Ishikawa (cell line): Measurements from ENCODE around the gene SPG21.

Source experiments
- CREB1 ChIP-seq: IDR thresholded peaks from 2 replicates; pipeline ENCODE4 v1.6.1; 2012; ENCODE audit warnings: low read depth
- EP300 ChIP-seq: IDR thresholded peaks from 2 replicates; pipeline ENCODE4 v1.6.1; 2012; ENCODE audit warnings: borderline replicate concordance
- MAX ChIP-seq: IDR thresholded peaks from 2 replicates; pipeline ENCODE4 v1.6.1; 2012
- RAD21 ChIP-seq: IDR thresholded peaks from 2 replicates; pipeline ENCODE4 v1.6.1; 2012; ENCODE audit warnings: low read depth

GRCh38 chr15:65033659-65034269 is 44.0 kb upstream of the SPG21 start:
- TF ChIP-seq MAX = no peak
- peak; percentile 68 for TF ChIP-seq RAD21
- no peak for TF ChIP-seq EP300
- TF ChIP-seq CREB1 = no peak
